ENCODE measurements around the gene PIAS4. TPM values are rescaled to one million over a fixed set of nuclear protein-coding genes. Genes with fewer than 3 reads are reported as not detected.

Gene PIAS4
- total and polyA plus RNA-seq, 8 donors: 6.6 to 93.6 (median 16.1) TPM

GRCh38 chr19:4043401-4043800 is 35.9 kb downstream of the PIAS4 start:
- peak overlapping the region; percentile 58 to 85 (median 79) for H3K27ac ChIP-seq
- WGBS, 5 donors: 46 to 68% (median 54%) methylated on average over 9 to 11 of the region's 11 CpGs
- H3K27me3 ChIP-seq: no peaks in the 10 kb centered on the region
- intact Hi-C loops (cut with DNase I; ENCODE audit: low total_unique reads): no loop called here
- no peaks in the 10 kb centered on the region for H3K9me3 ChIP-seq
- no peak for DNase-seq
- TF ChIP-seq CTCF (IDR thresholded peaks at IDR 0.05) (no peak), POLR2A (IDR thresholded peaks at IDR 0.05) (no peak), POLR2AphosphoS5 (IDR thresholded peaks at IDR 0.05) (no peak), EP300 (IDR thresholded peaks at IDR 0.05) (no peak)
- peaks cover 31 to 68% (median 62%) of the 10 kb centered on the region in 4 donors for H3K36me3 ChIP-seq
- no peak overlapping the region for H3K4me3 ChIP-seq
- H3K4me1 ChIP-seq: peaks cover 24 to 70% (median 56%) of the 10 kb centered on the region in 4 donors

- H3K27ac ChIP-seq: peak overlapping the region; percentile 1 to 85 (median 67)
- peak in 1 of 2 donors; percentile 21 for DNase-seq
- no peaks in the 10 kb centered on the region for H3K27me3 ChIP-seq
- TF ChIP-seq CTCF (IDR thresholded peaks at IDR 0.05): no peak
- TF ChIP-seq EP300 (IDR thresholded peaks at IDR 0.05): no peak
- TF ChIP-seq POLR2AphosphoS5 (IDR thresholded peaks at IDR 0.05): no peak
- TF ChIP-seq POLR2A (IDR thresholded peaks at IDR 0.05): no peak
- H3K36me3 ChIP-seq: peaks cover 31 to 67% (median 60%) of the 10 kb centered on the region in 4 donors
- intact Hi-C loops (cut with DNase I; ENCODE audit: low total_unique reads): no loop called here
- H3K9me3 ChIP-seq: no peaks in the 10 kb centered on the region
- WGBS, 5 donors: 60 to 81% (median 71%) methylated on average over 31 of the region's 31 CpGs
- H3K4me1 ChIP-seq: peaks cover 24 to 70% (median 52%) of the 10 kb centered on the region in 4 donors
- H3K4me3 ChIP-seq: no peak overlapping the region
These were observed 36.6 kb downstream of the PIAS4 start for GRCh38 chr19:4043966-4044715.

GRCh38 chr19:4044990-4045465 is 37.5 kb downstream of the PIAS4 start:
- Histone ChIP-seq H3K4me1 (peaks cover 31 to 74% (median 56%) of the 10 kb centered on the region in 4 donors), H3K9me3 (no peaks in the 10 kb centered on the region), H3K36me3 (peaks cover 31 to 76% (median 69%) of the 10 kb centered on the region in 4 donors), H3K27ac (peak overlapping the region in 3 of 5 donors; percentile 9 to 34 (median 14)), H3K27me3 (no peaks in the 10 kb centered on the region), H3K4me3 (no peak overlapping the region)
- TF ChIP-seq POLR2A (IDR thresholded peaks at IDR 0.05) (no peak), CTCF (IDR thresholded peaks at IDR 0.05) (no peak), POLR2AphosphoS5 (IDR thresholded peaks at IDR 0.05) (no peak), EP300 (IDR thresholded peaks at IDR 0.05) (no peak)
- DNase-seq: no peak
- 51 to 76% (median 61%) methylated on average over 21 of the region's 21 CpGs for WGBS, 5 donors
- intact Hi-C loops (cut with DNase I; ENCODE audit: low total_unique reads): no loop called here

- WGBS, 5 donors: 84 to 88% (median 88%) methylated on average over 25 to 32 of the region's 32 CpGs
- intact Hi-C loops (cut with DNase I; ENCODE audit: low total_unique reads): no loop called here
These were observed 38.2 kb downstream of the PIAS4 start for GRCh38 chr19:4045597-4046361.

More at GRCh38 chr19:4045597-4046361, 38.2 kb downstream of the PIAS4 start:
- Histone ChIP-seq H3K27ac (peak overlapping the region in 3 of 5 donors; percentile 9 to 34 (median 14)), H3K9me3 (no peaks in the 10 kb centered on the region), H3K4me3 (no peak overlapping the region), H3K36me3 (peaks cover 36 to 83% (median 74%) of the 10 kb centered on the region in 4 donors), H3K4me1 (peaks cover 31 to 81% (median 61%) of the 10 kb centered on the region in 4 donors), H3K27me3 (no peaks in the 10 kb centered on the region)
- TF ChIP-seq POLR2A (IDR thresholded peaks at IDR 0.05): no peak
- TF ChIP-seq EP300 (IDR thresholded peaks at IDR 0.05): no peak
- TF ChIP-seq CTCF (IDR thresholded peaks at IDR 0.05): no peak
- no peak for TF ChIP-seq POLR2AphosphoS5 (IDR thresholded peaks at IDR 0.05)
- DNase-seq: no peak
